Kidney (tissue), 14 donors: ENCODE data around the gene ARMC8. TPM values are rescaled to one million over a fixed set of nuclear protein-coding genes. Genes with fewer than 3 reads are reported as not detected.

ENCODE experiments used
- DNase-seq, 5 donors: peaks; one replicate each; pipeline ENCODE4 v3.0.0-alpha.2; 2013 to 2020
- FAIRE-seq: peaks from 2 replicates; lab custom pipeline; 2012; peaks lifted over from hg19 to GRCh38; lab: Jason Lieb, UNC
- H3K27ac ChIP-seq, 2 donors: one replicate each; pipeline ENCODE4 v1.7.0; 2013; ENCODE audit warnings: low read depth in 2 of 2, low read length in 2 of 2, inconsistent platforms in 1 of 2
- H3K27me3 ChIP-seq: one replicate; pipeline ENCODE4 v1.7.1; 2013; ENCODE audit warnings: low read length, inconsistent platforms; ENCODE audit not compliant: control insufficient read depth, insufficient read depth
- H3K36me3 ChIP-seq, 3 donors: one replicate each; pipeline versions ENCODE4 v1.7.0 to v1.7.1; 2013; ENCODE audit warnings: low read length in 3 of 3, control low read depth in 1 of 3, inconsistent platforms in 1 of 3; ENCODE audit not compliant: insufficient read depth in 3 of 3, control insufficient read depth in 2 of 3
- H3K4me1 ChIP-seq, 3 donors: one replicate each; pipeline versions ENCODE4 v1.7.0 to v1.7.1; 2013; ENCODE audit warnings: low read length in 3 of 3, inconsistent platforms in 1 of 3, low read depth in 1 of 3; ENCODE audit not compliant: control insufficient read depth in 2 of 3, insufficient read depth in 2 of 3
- H3K4me3 ChIP-seq, 3 donors: one replicate each; pipeline versions ENCODE4 v1.7.0 to v1.8.1; 2013; ENCODE audit warnings: low read length in 3 of 3, control low read depth in 1 of 3, inconsistent platforms in 1 of 3
- H3K9ac ChIP-seq, 3 donors: one replicate each; pipeline versions ENCODE4 v1.7.0 to v1.7.1; 2013; ENCODE audit warnings: low read length in 3 of 3, control low read depth in 1 of 3, inconsistent platforms in 1 of 3
- H3K9me3 ChIP-seq, 3 donors: one replicate each; pipeline versions ENCODE4 v1.7.0 to v1.7.1; 2013; ENCODE audit warnings: low read length in 3 of 3, control low read depth in 1 of 3, inconsistent platforms in 1 of 3; ENCODE audit not compliant: control insufficient read depth in 2 of 3, insufficient read depth in 1 of 3
- CTCF ChIP-seq: IDR thresholded peaks from 3 replicates; pipeline ENCODE4 v1.5.1; 2012; ENCODE audit warnings: mild to moderate bottlenecking, moderate library complexity, borderline replicate concordance; ENCODE audit not compliant: insufficient read depth; ENCODE audit errors: extremely low read depth
- intact Hi-C: fragments of 100-400 bp; cut with DNase I; formaldehyde crosslinking; loops from one replicate; pipeline ENCODE4 v1.11.1; 2022
- polyA plus RNA-seq: library from polyadenylated mRNA; stranded (reverse); fragments of 350-450 nt; fragmentation: Illumina TruSeq; extraction: RNeasy Lipid Tissue Mini Kit (QIAGEN cat#74804); gene quantifications from one replicate; pipeline ENCODE4 v1.2.3, GENCODE V29; 2014; ENCODE audit warnings: low read depth, low replicate concordance; ENCODE audit not compliant: insufficient read depth
- total RNA-seq: library from RNA; stranded (reverse); fragmentation: NEBNext Ultra II Directional; extraction: Animal tissue kit (Norgen Biotek cat#: 25700); gene quantifications from one replicate; pipeline ENCODE4 v1.2.1, GENCODE V29; 2021
- donor health status: control.
- donor health status: control.
- donor health status: control.
- donor health status: control.
- donor health status: control.
- donor health status: DM: yes; HTN: yes; CAD: no.
- donor health status: Normal renal cell carcinoma (clear cell type).

The ARMC8 gene
- total and polyA plus RNA-seq, 2 donors from 2014 or later = 17.1 to 47.3 TPM

- Histone ChIP-seq H3K4me1 (peaks cover 0 to 3% (median 0%) of the 10 kb centered on the region in 3 donors), H3K9me3 (no peaks in the 10 kb centered on the region), H3K27me3 (no peaks in the 10 kb centered on the region), H3K4me3 (no peak overlapping the region), H3K27ac (no peak overlapping the region), H3K36me3 (peaks cover 2 to 23% (median 11%) of the 10 kb centered on the region in 3 donors), H3K9ac (no peak overlapping the region)
- DNase-seq (no peak), FAIRE-seq (no peak)
- TF ChIP-seq CTCF = no peak
- intact Hi-C loops = no loop called here
Measured at GRCh38 chr3:138245026-138245425, 57.9 kb downstream of the ARMC8 start.

- no peaks in the 10 kb centered on the region for H3K4me1 ChIP-seq
- H3K9ac ChIP-seq = no peak overlapping the region
- intact Hi-C loops = no loop called here
- TF ChIP-seq CTCF = no peak
- no peaks in the 10 kb centered on the region for H3K9me3 ChIP-seq
- H3K4me3 ChIP-seq = no peak overlapping the region
- peaks cover 0 to 14% (median 5%) of the 10 kb centered on the region in 3 donors for H3K36me3 ChIP-seq
- FAIRE-seq (no peak), DNase-seq (no peak)
- no peak overlapping the region for H3K27ac ChIP-seq
- H3K27me3 ChIP-seq = no peaks in the 10 kb centered on the region
Measured at GRCh38 chr3:138249636-138250035, 62.5 kb downstream of the ARMC8 start.

- Histone ChIP-seq H3K27ac (no peak overlapping the region), H3K9me3 (no peaks in the 10 kb centered on the region), H3K27me3 (no peaks in the 10 kb centered on the region), H3K9ac (no peak overlapping the region), H3K4me1 (no peaks in the 10 kb centered on the region), H3K36me3 (no peaks in the 10 kb centered on the region), H3K4me3 (no peak overlapping the region)
- DNase-seq (no peak), FAIRE-seq (no peak)
- intact Hi-C loops = no loop called here
- no peak for TF ChIP-seq CTCF
Measured at GRCh38 chr3:138253609-138254008, 66.5 kb downstream of the ARMC8 start.

GRCh38 chr3:138254216-138254615 lies 67.1 kb downstream of the ARMC8 start:
- no peak overlapping the region for H3K27ac ChIP-seq
- H3K36me3 ChIP-seq = no peaks in the 10 kb centered on the region
- intact Hi-C loops = no loop called here
- H3K4me1 ChIP-seq = no peaks in the 10 kb centered on the region
- H3K4me3 ChIP-seq = no peak overlapping the region
- FAIRE-seq (no peak), DNase-seq (no peak)
- TF ChIP-seq CTCF = no peak
- no peaks in the 10 kb centered on the region for H3K27me3 ChIP-seq
- no peaks in the 10 kb centered on the region for H3K9me3 ChIP-seq
- no peak overlapping the region for H3K9ac ChIP-seq
